Lung microvascular endothelial cell (primary cell): Measurements from ENCODE around the gene BEND6. TPM values are rescaled to one million over a fixed set of nuclear protein-coding genes. Genes with fewer than 3 reads are reported as not detected.

Source experiments
- DNase-seq, 2 donors: peaks; one replicate each; pipeline versions ENCODE4 v3.0.0 to v3.0.0-alpha.2; 2010; ENCODE audit warnings: low read depth in 2 of 2
- total RNA-seq: library from RNA; depleted of rRNA; stranded (reverse); fragments of >200 nt; gene quantifications from 2 replicates; pipeline ENCODE4 v1.2.1, GENCODE V29; 2014

The BEND6 gene
- total RNA-seq, 1 donor from 2014 or later = not detected

GRCh38 chr6:56940977-56941376, 13.9 kb upstream of the BEND6 start:
- DNase-seq = no peak

- peak; percentile 6 to 19 for DNase-seq
Measured at GRCh38 chr6:56944661-56945060, 10.2 kb upstream of the BEND6 start.

GRCh38 chr6:56946368-56946767, 8.5 kb upstream of the BEND6 start:
- no peak for DNase-seq

- DNase-seq = no peak
Measured at GRCh38 chr6:56947924-56948323, 7.0 kb upstream of the BEND6 start.

GRCh38 chr6:56949265-56949664, 5.6 kb upstream of the BEND6 start:
- DNase-seq = no peak

GRCh38 chr6:56949925-56950495, 4.9 kb upstream of the BEND6 start:
- peak in 1 of 2 donors; percentile 12 for DNase-seq

GRCh38 chr6:56951049-56951831, 3.7 kb upstream of the BEND6 start:
- peak in 1 of 2 donors; percentile 8 for DNase-seq

GRCh38 chr6:56953597-56954402, 1.1 kb upstream of the BEND6 start:
- DNase-seq = peak; percentile 5 to 18

- peak; percentile 83 to 90 for DNase-seq
Measured at GRCh38 chr6:56955171-56956155, 556 bp downstream of the BEND6 start.

- DNase-seq = no peak
Measured at GRCh38 chr6:56956491-56956890, 1.6 kb downstream of the BEND6 start.

GRCh38 chr6:56957856-56958255, 2.9 kb downstream of the BEND6 start:
- DNase-seq = no peak

- peak in 1 of 2 donors; percentile 36 for DNase-seq
Measured at GRCh38 chr6:56958481-56958880, 3.6 kb downstream of the BEND6 start.

GRCh38 chr6:56959094-56959493, 4.2 kb downstream of the BEND6 start:
- no peak for DNase-seq

- DNase-seq = peak in 1 of 2 donors; percentile 60
Measured at GRCh38 chr6:56959938-56960337, 5.0 kb downstream of the BEND6 start.

- DNase-seq = peak in 1 of 2 donors; percentile 10
Measured at GRCh38 chr6:56961151-56961550, 6.2 kb downstream of the BEND6 start.

GRCh38 chr6:56962441-56962840, 7.5 kb downstream of the BEND6 start:
- DNase-seq = no peak

GRCh38 chr6:56963043-56963442, 8.1 kb downstream of the BEND6 start:
- no peak for DNase-seq

- DNase-seq = no peak
Measured at GRCh38 chr6:56963793-56964192, 8.9 kb downstream of the BEND6 start.

GRCh38 chr6:56965126-56965525, 10.2 kb downstream of the BEND6 start:
- no peak for DNase-seq

- no peak for DNase-seq
Measured at GRCh38 chr6:56970849-56971248, 15.9 kb downstream of the BEND6 start.

GRCh38 chr6:56977192-56977591, 22.3 kb downstream of the BEND6 start:
- no peak for DNase-seq
